HCT116 (cell line): ENCODE measurements around the gene PLEKHA8. TPM values are rescaled to one million over a fixed set of nuclear protein-coding genes. Genes with fewer than 3 reads are reported as not detected.

Experiments
- ATAC-seq: fragments of 200-7000 bp; cut with Tn5 transposase; 2 replicates; pipeline ENCODE4 v1.9.1; 2020; ENCODE audit warnings: mild to moderate bottlenecking, moderate library complexity
- BruUV-seq: library from RNA; stranded (reverse); fragments of 400-500 nt; replicated peaks from 2 replicates; lab custom pipeline; 2021; lab: Mats Ljungman, UMichigan
- CTCF ChIA-PET: fragments of 300-600 bp; sonication (Branson Sonifier 250); formaldehyde crosslinking; loops from one replicate; lab custom pipeline; 2021; ENCODE audit warnings: antibody characterized with exemption; lab: Charles Lee
- POLR2A ChIA-PET: fragments of 300-600, 350-600 bp; sonication (Branson Sonifier 250); formaldehyde crosslinking; loops from one replicate; lab custom pipeline; 2021; ENCODE audit warnings: antibody characterized with exemption; lab: Charles Lee
- RAD21 ChIA-PET, 2 experiments: fragments of 300-600 bp; sonication (Branson Sonifier 250); formaldehyde crosslinking; loops; one replicate each; lab custom pipeline; 2023; ENCODE audit warnings: low total read pairs in 2 of 2; ENCODE audit not compliant: uncharacterized antibody in 2 of 2, unreplicated experiment in 2 of 2, low non-redundant PET in 1 of 2; lab: Charles Lee
- DNase-seq: peaks from one replicate; pipeline ENCODE4 v3.0.0-alpha.2; 2010; ENCODE audit warnings: low read depth, low spot score
- H2AFZ ChIP-seq: fragments of 200-600 bp; shearing (Covaris generic), sonication (generic); 2 replicates; pipeline ENCODE4 v1.6.1; 2017; ENCODE audit warnings: low read depth, mixed run types, mixed read lengths, antibody characterized with exemption, low read length; ENCODE audit not compliant: poor library complexity, severe bottlenecking
- H3K27ac ChIP-seq: 2 replicates; pipeline ENCODE4 v1.5.1; 2012; ENCODE audit warnings: low read depth, low read length
- H3K27me3 ChIP-seq: fragments of 200-600 bp; sonication (generic); 2 replicates; pipeline ENCODE4 v1.6.1; 2016; ENCODE audit warnings: mixed run types, low read length, mixed read lengths; ENCODE audit not compliant: insufficient read depth
- H3K36me3 ChIP-seq, 2 experiments: fragments of 200-500 bp in 1 of 2; fragments of 200-600 bp in 1 of 2; sonication (Bioruptor generic) in 1 of 2; sonication (generic) in 1 of 2; 2 replicates each; pipeline versions ENCODE4 v1.5.1 to v1.6.1; 2014 to 2016; ENCODE audit warnings: low read length in 2 of 2, inconsistent platforms in 1 of 2, mixed read lengths in 1 of 2, mixed run types in 1 of 2; ENCODE audit not compliant: insufficient read depth in 2 of 2, control insufficient read depth in 1 of 2
- H3K4me1 ChIP-seq, 2 experiments: fragments of 200-600 bp in 1 of 2; sonication (generic) in 1 of 2; 2 replicates each; pipeline versions ENCODE4 v1.5.1 to v1.6.1; 2012 to 2017; ENCODE audit warnings: low read length in 2 of 2, inconsistent platforms in 1 of 2, mild to moderate bottlenecking in 1 of 2, mixed read lengths in 1 of 2, mixed run types in 1 of 2, moderate library complexity in 1 of 2; ENCODE audit not compliant: insufficient read depth in 2 of 2, control insufficient read depth in 1 of 2
- H3K4me2 ChIP-seq: fragments of 200-600 bp; sonication (generic); 2 replicates; pipeline ENCODE4 v1.6.1; 2017; ENCODE audit warnings: mixed run types, low read length, mixed read lengths
- H3K4me3 ChIP-seq, 2 experiments: fragments of 200-600 bp in 1 of 2; sonication (generic) in 1 of 2; replicated peaks in 1 of 2; 2 replicates each; pipeline ENCODE4 v1.5.1; 2011 to 2016; ENCODE audit warnings: low read length in 2 of 2, control low read depth in 1 of 2, low read depth in 1 of 2, mild to moderate bottlenecking in 1 of 2, mixed read lengths in 1 of 2, mixed run types in 1 of 2
- H3K79me2 ChIP-seq: fragments of 200-600 bp; sonication (generic); 2 replicates; pipeline ENCODE4 v1.6.1; 2017; ENCODE audit warnings: mild to moderate bottlenecking, mixed run types, low read length, moderate library complexity, mixed read lengths; ENCODE audit not compliant: insufficient read depth
- H3K9ac ChIP-seq: fragments of 200-600 bp; sonication (generic); 2 replicates; pipeline ENCODE4 v1.6.1; 2016; ENCODE audit warnings: low read length, mixed read lengths
- H3K9me2 ChIP-seq: fragments of 200-600 bp; sonication (generic), shearing (Covaris generic); 2 replicates; pipeline ENCODE4 v1.6.1; 2017; ENCODE audit warnings: mixed run types, mild to moderate bottlenecking, moderate library complexity; ENCODE audit not compliant: insufficient read depth
- H3K9me3 ChIP-seq, 2 experiments: fragments of 200-500 bp in 1 of 2; fragments of 200-600 bp in 1 of 2; sonication (Bioruptor generic) in 1 of 2; sonication (generic) in 1 of 2; 2 replicates each; pipeline ENCODE4 v1.6.1; 2014 to 2017; ENCODE audit warnings: low read length in 2 of 2, mixed read lengths in 2 of 2, inconsistent platforms in 1 of 2, low read depth in 1 of 2, mild to moderate bottlenecking in 1 of 2, mixed run types in 1 of 2, moderate library complexity in 1 of 2; ENCODE audit not compliant: control insufficient read depth in 1 of 2, insufficient read depth in 1 of 2
- H4K20me1 ChIP-seq: fragments of 200-600 bp; sonication (generic), shearing (Covaris generic); 2 replicates; pipeline ENCODE4 v1.6.1; 2017; ENCODE audit warnings: mixed run types, mild to moderate bottlenecking, moderate library complexity; ENCODE audit not compliant: insufficient read depth
- CBX3 ChIP-seq: IDR thresholded peaks from 2 replicates; pipeline ENCODE4 v1.6.1; 2012; ENCODE audit warnings: low read depth
- CEBPB ChIP-seq: IDR thresholded peaks from 2 replicates; pipeline ENCODE4 v1.6.1; 2012; ENCODE audit warnings: low read depth
- CTCF ChIP-seq, 3 experiments: fragments of 200-600 bp in 1 of 3; sonication (generic) in 1 of 3; IDR thresholded peaks in 2 of 3; conservative IDR thresholded peaks in 1 of 3; 2 replicates each; pipeline ENCODE4 v1.5.1; 2012 to 2017; ENCODE audit warnings: low read depth in 2 of 3, low read length in 2 of 3, antibody characterized with exemption in 1 of 3, borderline replicate concordance in 1 of 3, control low read depth in 1 of 3, mild to moderate bottlenecking in 1 of 3, mixed read lengths in 1 of 3, mixed run types in 1 of 3, moderate library complexity in 1 of 3; ENCODE audit not compliant: insufficient read depth in 1 of 3
- EZH2 ChIP-seq: fragments of 200-600 bp; sonication (generic); IDR thresholded peaks from 2 replicates; pipeline ENCODE4 v1.6.1; 2017; ENCODE audit warnings: antibody characterized with exemption, mixed run types
- EZH2phosphoT487 ChIP-seq: fragments of 200-600 bp; IDR thresholded peaks from 2 replicates; pipeline ENCODE4 v1.6.1; 2018; ENCODE audit warnings: antibody characterized with exemption, borderline replicate concordance
- FOSL1 ChIP-seq: IDR thresholded peaks from 2 replicates; pipeline ENCODE4 v1.6.1; 2012; ENCODE audit warnings: low read depth
- JUND ChIP-seq: IDR thresholded peaks from 2 replicates; pipeline ENCODE4 v1.6.1; 2012
- POLR2A ChIP-seq: IDR thresholded peaks from 2 replicates; pipeline ENCODE4 v1.7.0; 2011; ENCODE audit warnings: borderline replicate concordance; ENCODE audit not compliant: insufficient read depth, insufficient read length; ENCODE audit errors: extremely low read depth
- POLR2AphosphoS5 ChIP-seq: IDR thresholded peaks from 2 replicates; pipeline ENCODE4 v1.6.1; 2011; ENCODE audit warnings: mild to moderate bottlenecking, low read depth, low read length, moderate library complexity
- RAD21 ChIP-seq: IDR thresholded peaks from 2 replicates; pipeline ENCODE4 v1.6.1; 2012; ENCODE audit warnings: low read depth, mild to moderate bottlenecking
- REST ChIP-seq: IDR thresholded peaks from 2 replicates; pipeline ENCODE4 v1.6.1; 2012; ENCODE audit warnings: low read depth
- SP1 ChIP-seq: IDR thresholded peaks from 2 replicates; pipeline ENCODE4 v1.6.1; 2012; ENCODE audit warnings: low read depth
- ZNF274 ChIP-seq: fragments of 200-500 bp; sonication (Bioruptor generic); IDR thresholded peaks from 2 replicates; pipeline ENCODE4 v1.6.1; 2014; ENCODE audit warnings: mild to moderate bottlenecking, low read depth, low read length, inconsistent platforms
- intact Hi-C: fragments of 100-400 bp; cut with micrococcal nuclease; formaldehyde crosslinking; loops from 2 replicates; pipeline ENCODE4 v1.10.0; 2022
- total RNA-seq: library from RNA; stranded (reverse); gene quantifications from one replicate; pipeline ENCODE4 v1.2.1, GENCODE V29; 2021; ENCODE audit not compliant: unreplicated experiment

Gene PLEKHA8
- total RNA-seq, 1 experiment from 2014 or later: 13.6 TPM

- H3K4me3 ChIP-seq: no peak overlapping the region
- no TSS peak for BruUV-seq
- no peaks in the 10 kb centered on the region for H3K9me2 ChIP-seq
- no peak overlapping the region for H3K4me2 ChIP-seq
- H4K20me1 ChIP-seq: no peaks in the 10 kb centered on the region
- H3K79me2 ChIP-seq: no peaks in the 10 kb centered on the region
- no peaks in the 10 kb centered on the region for H3K27me3 ChIP-seq
- DNase-seq (no peak), ATAC-seq (no peak)
- ChIA-PET RAD21 (no interaction called here), CTCF (no interaction called here), POLR2A (no interaction called here)
- no peaks in the 10 kb centered on the region for H3K9me3 ChIP-seq
- intact Hi-C loops: loop anchor here (10.0 kb wide), 1 partner anchor 576 kb away; no protein-coding TSS in a partner anchor
- peaks cover 0 to 7% of the 10 kb centered on the region in 2 experiments; a peak in 1 of 4 replicates for H3K4me1 ChIP-seq
- H2AFZ ChIP-seq: no peak overlapping the region
- TF ChIP-seq FOSL1 (no peak), POLR2AphosphoS5 (no peak), RAD21 (no peak), POLR2A (no peak), JUND (no peak), ZNF274 (no peak), CEBPB (no peak), REST (no peak), SP1 (no peak), EZH2 (no peak), CTCF (IDR thresholded peaks at IDR 0.05 in 2 of 3, conservative IDR thresholded peaks at IDR 0.05 in 1 of 3; ENCODE audit: borderline replicate concordance in 1 of 3, insufficient read depth in 1 of 3, low read depth in 2 of 3, low read length in 2 of 3) (no peak), EZH2phosphoT487 (no peak), CBX3 (no peak)
- H3K27ac ChIP-seq: no peak overlapping the region
- H3K36me3 ChIP-seq: no peaks in the 10 kb centered on the region
- no peak overlapping the region for H3K9ac ChIP-seq
Observed at GRCh38 chr7:30168835-30169573, 140.8 kb downstream of the PLEKHA8 start.
